WTC11 (cell line): Measurements from ENCODE around the gene ACTN1. TPM values are rescaled to one million over a fixed set of nuclear protein-coding genes. Genes with fewer than 3 reads are reported as not detected.
A peak's percentile ranks its signal among the peaks of the same experiment; 100 is the strongest.

Experiments
- ATAC-seq: fragments of 200-7000 bp; cut with Tn5 transposase; 2 replicates; pipeline ENCODE4 v1.10.0; 2021; ENCODE audit warnings: mild to moderate bottlenecking, moderate library complexity
- CTCF ChIA-PET: fragments of 300-600 bp; sonication (Branson Sonifier 250); formaldehyde crosslinking; loops from one replicate; lab custom pipeline; 2021; ENCODE audit warnings: antibody characterized with exemption; lab: Charles Lee
- POLR2A ChIA-PET: fragments of 350-600 bp; sonication (Branson Sonifier 250); formaldehyde crosslinking; loops from one replicate; lab custom pipeline; 2021; ENCODE audit warnings: antibody characterized with exemption; lab: Charles Lee
- DNase-seq: peaks from one replicate; pipeline ENCODE4 v3.0.0; 2021; ENCODE audit warnings: low spot score
- H3K27ac Mint-ChIP-seq: 2 replicates; pipeline ENCODE4 v1.8.0; 2021; ENCODE audit warnings: mixed read lengths
- H3K27me3 Mint-ChIP-seq: 2 replicates; pipeline ENCODE4 v1.8.0; 2021; ENCODE audit warnings: low read depth, mild to moderate bottlenecking, moderate library complexity, mixed read lengths
- H3K36me3 Mint-ChIP-seq: 2 replicates; pipeline ENCODE4 v1.8.0; 2021; ENCODE audit warnings: mixed read lengths
- H3K4me1 Mint-ChIP-seq: 2 replicates; pipeline ENCODE4 v1.8.0; 2022; ENCODE audit warnings: mixed read lengths
- H3K4me3 Mint-ChIP-seq: 2 replicates; pipeline ENCODE4 v1.8.0; 2021; ENCODE audit warnings: mild to moderate bottlenecking, moderate library complexity, mixed read lengths
- H3K9me3 Mint-ChIP-seq: 2 replicates; pipeline ENCODE4 v1.8.0; 2021; ENCODE audit warnings: mixed read lengths
- ATF1 ChIP-seq: sonication (generic); formaldehyde crosslinking; IDR thresholded peaks from 2 replicates; pipeline ENCODE4 v1.8.1; 2023; ENCODE audit warnings: mild to moderate bottlenecking, moderate library complexity, missing genetic modification reagents
- EMX1 ChIP-seq: fragments of 250-450 bp; sonication (Bioruptor Pico); IDR thresholded peaks from 2 replicates; pipeline ENCODE4 v1.8.0; 2021; ENCODE audit warnings: mild to moderate bottlenecking
- ESRRA ChIP-seq: sonication (generic); formaldehyde crosslinking; IDR thresholded peaks from 2 replicates; pipeline ENCODE4 v1.8.1; 2022; ENCODE audit warnings: mild to moderate bottlenecking, missing genetic modification reagents, borderline replicate concordance
- FOXK1 ChIP-seq: sonication (generic); formaldehyde crosslinking; IDR thresholded peaks from 2 replicates; pipeline ENCODE4 v1.8.0; 2022; ENCODE audit warnings: mild to moderate bottlenecking, moderate library complexity, missing genetic modification reagents
- FOXP4 ChIP-seq: sonication (generic); formaldehyde crosslinking; IDR thresholded peaks from 2 replicates; pipeline ENCODE4 v1.8.0; 2022; ENCODE audit warnings: mild to moderate bottlenecking, missing genetic modification reagents
- GABPB1 ChIP-seq: sonication (generic); formaldehyde crosslinking; IDR thresholded peaks from 2 replicates; pipeline ENCODE4 v1.8.1; 2023; ENCODE audit warnings: mild to moderate bottlenecking, missing genetic modification reagents
- GRHL2 ChIP-seq: fragments of 250-450 bp; sonication (Bioruptor Pico); IDR thresholded peaks from 2 replicates; pipeline ENCODE4 v1.8.0; 2022; ENCODE audit warnings: mild to moderate bottlenecking, moderate library complexity; ENCODE audit not compliant: insufficient replicate concordance, severe bottlenecking
- GTF2I ChIP-seq: fragments of 250-450 bp; sonication (Bioruptor Pico); conservative IDR thresholded peaks from 2 replicates; pipeline ENCODE4 v1.4.0; 2021; ENCODE audit warnings: mild to moderate bottlenecking
- JAZF1 ChIP-seq: fragments of 250-450 bp; sonication (Bioruptor Pico); IDR thresholded peaks from 2 replicates; pipeline ENCODE4 v1.9.0; 2021; ENCODE audit warnings: moderate library complexity, mild to moderate bottlenecking, inconsistent platforms
- NFATC4 ChIP-seq: fragments of 250-450 bp; sonication (Bioruptor Pico); IDR thresholded peaks from 2 replicates; pipeline ENCODE4 v1.9.0; 2021; ENCODE audit warnings: mild to moderate bottlenecking
- PREB ChIP-seq: sonication (generic); formaldehyde crosslinking; IDR thresholded peaks from 2 replicates; pipeline ENCODE4 v1.8.1; 2022; ENCODE audit warnings: mild to moderate bottlenecking, missing genetic modification reagents, moderate library complexity, borderline replicate concordance
- SMAD3 ChIP-seq: sonication (generic); formaldehyde crosslinking; IDR thresholded peaks from 2 replicates; pipeline ENCODE4 v1.8.0; 2022; ENCODE audit warnings: missing genetic modification reagents, mild to moderate bottlenecking, borderline replicate concordance
- TEAD4 ChIP-seq: sonication (generic); formaldehyde crosslinking; IDR thresholded peaks from 2 replicates; pipeline ENCODE4 v1.8.0; 2022; ENCODE audit warnings: mild to moderate bottlenecking, missing genetic modification reagents
- ZNF416 ChIP-seq: fragments of 250-450 bp; sonication (Bioruptor Pico); IDR thresholded peaks from 2 replicates; pipeline ENCODE4 v1.9.0; 2021; ENCODE audit warnings: mild to moderate bottlenecking, inconsistent platforms
- ZNF423 ChIP-seq: fragments of 250-450 bp; sonication (Bioruptor Pico); IDR thresholded peaks from 2 replicates; pipeline ENCODE4 v2.1.2; 2022; ENCODE audit warnings: mild to moderate bottlenecking, moderate library complexity
- ZNF532 ChIP-seq: fragments of 250-450 bp; sonication (Bioruptor Pico); IDR thresholded peaks from 2 replicates; pipeline ENCODE4 v1.9.0; 2021; ENCODE audit warnings: mild to moderate bottlenecking, borderline replicate concordance
- ZNF671 ChIP-seq: fragments of 250-450 bp; sonication (Bioruptor Pico); IDR thresholded peaks from 2 replicates; pipeline ENCODE4 v1.8.0; 2021; ENCODE audit warnings: mild to moderate bottlenecking
- total RNA-seq: library from RNA; stranded (reverse); gene quantifications from 3 replicates; pipeline ENCODE4 v1.2.3, GENCODE V29; 2021

The ACTN1 gene
- total RNA-seq, 1 experiment from 2014 or later: 196 TPM

GRCh38 chr14:68921666-68922065 lies 57.4 kb downstream of the ACTN1 start (continued):
- no peak for TF ChIP-seq ESRRA (CRISPR knock-in tag)
- no peak for TF ChIP-seq ZNF532 (CRISPR knock-in tag)
- no peak for TF ChIP-seq ATF1
- no peak for TF ChIP-seq TEAD4 (CRISPR knock-in tag)
- no peak for TF ChIP-seq FOXK1 (CRISPR knock-in tag)
- TF ChIP-seq FOXP4 (CRISPR knock-in tag): no peak
- no peak for TF ChIP-seq GABPB1
- TF ChIP-seq PREB (CRISPR knock-in tag): no peak

- DNase-seq (no peak), ATAC-seq (no peak)
- Mint-ChIP-seq H3K27me3 (no peaks in the 10 kb centered on the region), H3K4me1 (peaks cover 31% of the 10 kb centered on the region), H3K4me3 (no peak overlapping the region), H3K27ac (no peak overlapping the region; the same call in 1 of the 2 replicates), H3K36me3 (peaks cover 64% of the 10 kb centered on the region), H3K9me3 (peaks cover 2% of the 10 kb centered on the region; the same call in 1 of the 2 replicates)
- POLR2A ChIA-PET: no interaction called here
- CTCF ChIA-PET: interaction anchor here (0.7 to 2.4 kb wide), 6 partner anchors 8 to 186 kb away, joined by 3 to 24 read pairs (median 4); no protein-coding TSS in a partner anchor
- TF ChIP-seq ZNF671 (CRISPR knock-in tag): no peak
- no peak for TF ChIP-seq JAZF1 (CRISPR knock-in tag)
Observed at GRCh38 chr14:68921049-68921448, 58.1 kb downstream of the ACTN1 start.

- no peak for ATAC-seq
- ChIA-PET POLR2A (no interaction called here), CTCF (no interaction called here)
- H3K4me1 Mint-ChIP-seq: peaks cover 27% of the 10 kb centered on the region
- no peak overlapping the region for H3K4me3 Mint-ChIP-seq
- no peak for DNase-seq
- no peaks in the 10 kb centered on the region for H3K9me3 Mint-ChIP-seq
- TF ChIP-seq ZNF416 (no peak), ZNF423 (CRISPR knock-in tag) (no peak), EMX1 (no peak), SMAD3 (CRISPR knock-in tag) (no peak), GRHL2 (CRISPR knock-in tag) (no peak), NFATC4 (CRISPR knock-in tag) (no peak), GTF2I (CRISPR knock-in tag) (no peak), ESRRA (CRISPR knock-in tag) (no peak)
- TF ChIP-seq, all 79 proteins: peak for 0
- H3K36me3 Mint-ChIP-seq: peaks cover 54% of the 10 kb centered on the region
- H3K27ac Mint-ChIP-seq: peak overlapping the region; percentile 54; the same call in 1 of the 2 replicates
- H3K27me3 Mint-ChIP-seq: no peaks in the 10 kb centered on the region
Observed at GRCh38 chr14:68919129-68919927, 59.8 kb downstream of the ACTN1 start.
